Retinal pigment epithelial cell (primary cell): Measurements from ENCODE around the gene LRPPRC.

Experiments
- DNase-seq: peaks from one replicate; pipeline ENCODE4 v3.0.0-alpha.2; 2010; ENCODE audit warnings: low read depth
- H3K4me3 ChIP-seq: 2 replicates; pipeline ENCODE4 v1.5.1; 2011; ENCODE audit warnings: mild to moderate bottlenecking, low read length, control low read depth, moderate library complexity
- CTCF ChIP-seq: conservative IDR thresholded peaks from 2 replicates; pipeline ENCODE4 v1.5.1; 2011; ENCODE audit warnings: low read depth, low read length, control low read depth, inconsistent platforms

Gene LRPPRC

GRCh38 chr2:43840965-43841364 lies 154.8 kb downstream of the LRPPRC start:
- H3K4me3 ChIP-seq, result no peak overlapping the region
- DNase-seq, result no peak

GRCh38 chr2:43839776-43840564 lies 155.8 kb downstream of the LRPPRC start:
- no peak for DNase-seq
- TF ChIP-seq CTCF, result no peak
- H3K4me3 ChIP-seq, result no peak overlapping the region

More at GRCh38 chr2:43840965-43841364, 154.8 kb downstream of the LRPPRC start:
- TF ChIP-seq CTCF, result no peak

GRCh38 chr2:43838560-43839267 lies 157.1 kb downstream of the LRPPRC start, which contains the start of the genes ABCG5 and ABCG8:
Gene ABCG5 (minus strand): TSS chr2:43838839. CDS start chr2:43838679, 160 bp downstream.
Gene ABCG8 (plus strand): TSS chr2:43838971. CDS start chr2:43839054, 83 bp downstream.
- no peak for DNase-seq
- no peak within 1 kb of the TSS for H3K4me3 ChIP-seq
- TF ChIP-seq CTCF, result no peak

- no peak overlapping the region for H3K4me3 ChIP-seq
- no peak for DNase-seq
- TF ChIP-seq CTCF, result no peak
Measured at GRCh38 chr2:43837831-43838559, 157.8 kb downstream of the LRPPRC start.

GRCh38 chr2:43837033-43837432 lies 158.8 kb downstream of the LRPPRC start:
- no peak for TF ChIP-seq CTCF
- H3K4me3 ChIP-seq, result no peak overlapping the region
- no peak for DNase-seq
